Measurements from ENCODE around the gene FYN.
"Not testable (repeated sequence)": the region's sequence is repeated elsewhere in the genome, so short reads cannot be mapped to it uniquely, and the experiment has no call there.

Gene FYN

DNA sequence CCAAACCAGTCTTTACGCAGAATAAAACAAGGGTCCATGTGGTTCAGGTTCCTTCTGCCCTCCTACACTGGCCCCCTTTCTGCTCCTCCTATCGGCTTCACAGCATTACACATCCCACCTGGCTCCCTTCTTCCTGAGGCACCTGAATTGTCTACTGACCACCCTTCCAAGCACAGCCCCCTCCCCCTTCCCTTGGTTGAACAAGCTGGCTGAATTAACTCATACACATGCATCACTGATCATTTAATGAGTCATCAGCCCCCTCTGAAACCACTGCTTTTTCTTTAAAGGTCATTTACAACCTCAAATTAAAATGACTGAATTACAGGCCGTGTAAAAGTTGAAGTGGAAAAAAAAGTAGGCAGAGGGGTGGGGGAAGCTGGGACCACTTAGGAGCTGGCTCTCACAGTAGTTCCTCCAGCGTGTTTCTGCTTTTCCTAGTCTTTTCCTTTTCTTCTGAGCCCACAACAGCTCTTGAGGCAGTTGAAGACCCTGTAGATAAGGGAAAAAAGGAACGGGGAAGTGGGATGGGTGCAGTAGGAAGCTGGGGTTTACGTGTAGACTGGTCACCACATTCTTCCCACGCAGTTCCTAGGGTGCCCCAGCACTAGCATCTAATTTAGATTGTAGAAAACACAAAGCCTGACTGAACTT lies 67.6 kb downstream of the FYN start:
- DNase-seq = no peak

DNA sequence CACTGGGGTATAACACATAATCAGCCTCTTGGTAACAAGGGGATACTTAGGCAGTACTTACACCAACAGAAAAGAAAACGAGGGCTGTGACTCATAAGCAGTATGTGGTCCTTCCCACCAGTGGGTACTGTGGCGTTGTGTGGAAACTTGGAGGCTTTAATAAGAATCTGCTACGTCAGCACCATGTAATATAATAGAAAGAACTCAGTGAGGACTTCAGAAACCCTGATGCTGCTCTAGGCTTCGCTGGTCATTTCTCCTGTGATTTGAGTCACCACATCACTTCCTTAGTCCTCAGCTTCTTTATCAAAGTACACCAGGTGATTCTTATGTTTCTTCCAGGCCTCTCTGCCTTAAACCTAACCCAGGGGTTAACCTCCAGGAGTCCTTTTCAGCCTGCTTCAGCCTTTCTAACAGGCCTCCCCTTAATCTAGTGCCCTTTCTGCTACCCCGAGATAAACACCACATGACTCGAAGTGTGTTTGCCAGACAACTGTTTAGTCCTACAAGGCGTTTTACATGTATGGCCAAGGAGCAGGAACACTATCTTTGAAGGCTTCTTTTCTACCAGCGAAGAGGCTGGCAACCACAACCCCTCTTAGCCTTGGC lies 68.5 kb downstream of the FYN start:
- peak in 2 of 4 experiments; percentile 18 to 31 for DNase-seq

DNA sequence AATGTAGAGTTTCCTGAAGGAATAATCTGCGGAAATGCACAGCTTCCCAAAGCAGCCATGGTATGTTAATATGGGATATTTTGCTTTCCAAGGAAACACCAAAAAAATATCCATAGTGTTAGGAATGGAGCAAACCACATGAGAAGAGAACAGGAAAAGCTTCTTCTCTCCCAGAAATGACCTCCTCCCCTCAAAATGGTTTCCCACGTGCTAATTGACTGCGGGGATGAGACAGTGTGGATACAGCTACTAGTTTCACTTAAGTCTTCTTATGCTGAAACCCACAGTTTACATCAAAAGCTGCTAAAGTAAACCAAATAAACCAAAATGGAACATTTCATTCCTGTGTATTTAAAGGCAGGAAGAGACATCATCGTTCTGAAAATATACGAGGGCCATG lies 69.4 kb downstream of the FYN start:
- DNase-seq = no peak

DNA sequence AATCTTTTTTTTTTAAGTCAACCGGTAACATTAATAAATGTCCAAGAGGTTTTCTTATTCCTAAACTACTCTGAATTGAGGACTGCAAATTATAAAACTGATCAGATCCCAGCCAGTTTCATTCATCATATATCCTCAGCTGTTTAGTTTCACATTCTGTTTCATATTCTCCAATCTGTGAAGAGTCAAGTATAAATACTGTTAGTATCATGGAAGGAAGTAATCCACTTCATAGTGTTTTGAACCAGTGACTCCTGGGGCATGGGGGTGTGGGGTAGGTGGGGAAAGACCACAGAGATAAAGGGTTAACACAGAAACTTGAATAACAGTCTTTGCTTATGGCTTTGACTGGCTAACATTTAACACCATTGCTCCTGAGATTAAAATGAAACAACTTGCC lies 69.9 kb downstream of the FYN start:
- no peak for DNase-seq

DNA sequence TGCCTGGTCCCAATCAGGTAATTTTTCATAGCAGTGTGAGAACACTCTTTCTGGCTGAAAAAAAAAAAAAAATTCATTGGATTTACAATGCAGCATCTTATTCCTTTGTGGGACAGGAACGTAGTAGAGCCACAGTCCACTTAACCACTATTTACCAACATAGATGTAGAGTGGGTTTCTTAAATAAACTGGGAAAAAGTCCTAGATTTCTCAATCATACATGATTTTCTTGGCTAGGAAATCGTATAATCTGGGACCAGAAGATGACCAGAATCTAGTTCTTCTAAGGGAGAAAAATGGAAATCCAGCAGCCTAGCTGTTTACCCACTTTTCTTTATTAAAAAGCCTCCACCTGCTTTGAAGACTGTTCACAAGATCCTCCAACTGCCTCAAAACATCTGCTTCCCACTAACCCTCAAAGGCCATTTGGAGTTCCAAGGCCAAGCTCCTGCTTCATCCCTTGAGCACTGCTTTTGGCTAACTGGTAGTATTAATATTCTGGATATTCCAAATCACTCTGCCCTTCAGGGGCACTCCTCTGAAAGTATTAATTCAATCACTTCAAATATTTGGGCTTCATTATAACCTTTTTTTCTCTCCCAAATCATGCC lies 70.4 kb downstream of the FYN start:
- DNase-seq = no peak

DNA sequence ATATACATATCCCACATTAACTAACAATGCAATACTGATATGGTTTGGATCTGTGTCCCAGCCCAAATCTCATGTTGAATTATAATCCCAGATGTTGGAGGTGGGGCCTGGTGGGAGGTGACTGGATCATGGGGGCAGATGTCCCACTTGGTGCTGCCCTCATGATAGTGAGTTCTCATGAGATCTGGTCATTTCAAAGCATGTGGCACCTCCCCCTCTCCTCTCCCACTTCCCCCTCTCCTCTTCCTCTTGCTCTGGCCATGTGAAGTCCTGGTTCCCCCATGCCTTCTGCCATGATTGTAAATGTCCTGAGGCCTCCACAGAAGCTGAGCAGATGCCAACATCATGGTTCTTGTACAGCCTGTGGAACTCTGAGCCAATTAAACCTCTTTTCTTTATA lies 71.2 kb downstream of the FYN start:
- DNase-seq = no peak

DNA sequence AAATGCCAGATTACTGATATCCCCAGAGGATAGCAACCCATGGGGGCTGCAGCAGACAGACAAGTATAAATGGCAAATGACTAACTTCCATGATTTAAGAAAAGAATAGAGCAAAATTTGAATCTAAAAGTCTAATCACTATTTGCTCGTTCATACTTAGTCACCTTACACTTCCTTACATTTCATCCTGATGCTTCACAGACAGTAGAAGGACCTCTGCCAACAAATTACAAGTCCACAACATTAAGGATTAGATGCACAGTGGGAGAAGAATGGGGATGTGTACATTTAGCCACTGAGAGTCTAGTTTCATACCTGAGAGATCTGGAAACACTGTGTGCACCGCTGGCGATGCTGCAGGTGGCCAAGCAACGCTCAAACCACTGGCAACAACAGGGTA lies 72.4 kb downstream of the FYN start:
- DNase-seq = no peak

DNA sequence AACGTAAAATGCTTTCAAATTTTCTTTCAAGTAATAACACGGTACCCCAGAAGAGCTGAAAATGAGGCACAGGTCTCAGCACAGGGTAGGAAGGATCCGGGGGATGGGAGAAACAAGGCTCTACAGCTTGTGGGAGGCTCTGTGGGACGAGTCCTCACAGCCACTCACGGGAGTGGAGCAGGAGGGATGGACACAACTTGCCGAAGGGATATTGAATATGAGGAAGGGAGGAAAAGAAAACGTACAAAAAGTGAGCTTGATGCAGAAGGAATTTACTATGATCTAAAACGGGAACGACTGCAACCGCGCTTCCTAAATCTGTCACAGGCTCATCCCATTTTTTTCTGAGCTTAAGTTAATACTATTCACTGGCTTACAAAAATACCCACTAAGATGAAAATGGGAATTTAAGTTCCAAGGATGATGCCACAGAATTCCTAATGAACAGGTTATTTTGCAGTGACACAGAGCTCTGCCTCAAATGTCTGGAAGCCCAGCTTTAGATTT lies 72.9 kb downstream of the FYN start:
- no peak for DNase-seq

DNA sequence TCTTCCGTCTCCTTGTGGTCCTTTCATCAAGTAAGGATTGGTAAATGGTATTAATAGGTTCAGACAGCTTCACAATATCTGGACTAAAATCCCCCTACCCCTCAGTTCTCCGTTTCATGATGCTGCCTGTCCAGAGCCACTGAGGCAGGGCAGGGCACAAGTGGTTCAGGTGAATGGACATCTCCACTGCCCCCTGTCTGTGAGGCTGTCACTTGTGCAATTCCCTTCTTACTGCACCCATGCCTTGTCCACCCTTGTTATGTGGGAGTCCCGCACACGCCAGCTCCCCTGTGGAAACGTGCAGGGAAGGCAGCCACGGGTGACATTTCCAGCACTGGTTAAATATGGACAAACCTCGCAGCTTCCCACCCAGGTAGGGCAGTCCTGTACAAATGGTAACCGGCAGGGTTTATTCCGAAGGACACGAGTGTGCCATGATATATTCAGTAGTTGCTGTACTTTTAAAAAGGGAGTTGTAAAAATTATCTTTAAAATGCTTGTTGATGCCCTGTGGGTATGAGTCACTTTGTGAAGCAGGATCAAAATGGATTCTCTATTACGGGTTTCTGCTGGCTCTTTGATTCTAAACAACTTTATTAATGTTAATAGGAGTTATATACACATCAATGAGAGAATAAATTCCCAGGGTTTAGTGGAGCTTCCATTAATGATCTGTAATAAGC lies 73.5 kb downstream of the FYN start:
- DNase-seq = no peak

DNA sequence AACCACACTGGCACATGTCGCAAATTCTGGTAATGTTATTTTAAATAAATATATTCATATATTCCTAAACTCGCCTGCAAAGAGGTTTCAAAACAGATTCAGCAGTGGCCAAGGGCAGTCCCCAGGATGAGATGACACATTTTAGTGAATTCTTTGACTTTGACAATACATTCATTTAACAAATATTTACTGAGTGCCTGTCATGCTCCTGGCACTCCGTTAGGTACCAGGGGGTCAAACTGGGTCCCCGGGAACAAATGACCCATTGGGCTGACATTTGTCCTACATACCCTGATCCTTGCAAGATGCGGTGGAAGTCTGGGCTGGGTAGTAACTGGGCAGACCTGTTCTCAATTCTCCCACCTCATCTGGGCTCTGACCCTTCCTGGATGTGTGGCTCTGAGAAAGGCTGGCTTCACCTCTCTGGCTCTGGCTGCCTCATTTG lies 74.9 kb downstream of the FYN start:
- no peak for DNase-seq

DNA sequence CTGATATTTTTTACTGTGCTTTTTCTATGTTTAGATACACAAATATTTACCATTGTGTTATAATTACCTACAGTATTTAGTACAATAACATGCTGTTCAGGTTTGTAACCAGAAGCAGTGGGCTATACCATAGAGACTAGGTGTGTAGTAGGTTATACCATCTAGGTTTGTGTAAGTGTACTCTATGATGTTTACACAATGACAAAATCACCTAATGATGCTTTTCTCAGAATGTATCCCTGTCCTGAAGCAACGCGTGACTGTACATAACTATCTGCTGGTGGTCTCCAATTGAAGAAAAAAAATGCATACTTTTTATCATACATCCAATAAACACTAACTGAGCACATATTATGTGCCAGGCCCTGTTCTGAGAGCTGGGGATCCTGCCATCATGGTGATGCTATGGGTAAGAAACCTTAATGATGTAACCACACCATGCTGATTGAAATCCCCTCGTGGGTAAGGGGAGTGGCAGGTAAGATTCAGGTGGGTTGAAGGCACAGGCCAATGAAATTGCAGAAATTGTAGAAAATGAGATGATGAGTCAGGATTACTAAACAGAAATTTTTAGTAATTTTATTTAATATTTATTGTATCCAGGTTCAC lies 76.8 kb downstream of the FYN start:
- no peak for DNase-seq

DNA sequence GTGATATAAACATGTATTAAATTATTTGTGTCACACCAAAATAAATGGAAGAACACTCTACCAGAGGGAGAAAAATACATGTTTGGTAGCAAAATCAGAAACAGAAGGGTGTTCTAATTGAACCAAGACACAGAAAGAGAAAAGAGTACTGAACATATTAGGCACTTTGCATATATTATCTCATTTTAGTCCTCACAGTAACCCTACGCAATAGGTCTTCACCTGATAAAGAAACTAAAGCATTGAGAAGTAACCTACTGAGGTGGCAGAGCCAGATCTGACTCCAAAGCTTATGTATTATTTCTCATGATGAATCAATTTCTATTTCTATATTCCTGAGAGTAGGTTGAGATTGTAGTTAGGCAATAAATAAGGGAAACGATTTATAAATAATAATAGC lies 77.7 kb downstream of the FYN start:
- no peak for DNase-seq

DNA sequence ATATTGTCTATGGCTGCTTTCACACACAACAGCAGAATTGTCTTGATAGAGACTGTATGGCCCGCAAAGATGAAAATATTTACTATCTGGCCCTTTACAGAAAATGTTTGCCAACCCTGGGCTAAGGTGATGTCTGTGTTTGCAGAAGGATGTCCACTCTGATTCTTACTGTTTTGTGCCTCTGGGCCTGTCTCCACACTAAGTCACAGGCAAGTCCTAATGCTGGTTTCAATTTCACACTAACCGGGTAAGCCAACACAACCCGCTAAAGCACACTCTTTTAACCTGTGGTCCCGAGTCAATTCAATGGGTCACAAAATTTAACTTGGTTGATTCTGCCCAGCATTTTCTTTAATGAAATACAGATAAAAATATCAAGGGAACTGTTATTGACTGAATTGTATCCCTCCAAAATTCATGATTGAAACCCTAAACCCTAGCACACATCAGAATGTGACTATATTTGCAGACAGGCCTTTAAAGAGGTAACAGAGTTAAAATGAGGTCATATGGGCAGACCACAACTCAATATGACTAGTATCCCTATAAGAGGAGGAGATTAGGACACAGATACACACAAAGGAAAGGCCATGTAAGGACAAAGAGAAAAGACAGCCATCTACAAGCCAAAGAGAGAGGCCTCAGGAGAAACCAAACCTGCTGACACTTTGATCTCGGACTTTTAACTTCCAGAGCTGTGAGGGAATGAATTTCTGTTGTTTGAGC lies 78.4 kb downstream of the FYN start:
- no peak for DNase-seq

DNA sequence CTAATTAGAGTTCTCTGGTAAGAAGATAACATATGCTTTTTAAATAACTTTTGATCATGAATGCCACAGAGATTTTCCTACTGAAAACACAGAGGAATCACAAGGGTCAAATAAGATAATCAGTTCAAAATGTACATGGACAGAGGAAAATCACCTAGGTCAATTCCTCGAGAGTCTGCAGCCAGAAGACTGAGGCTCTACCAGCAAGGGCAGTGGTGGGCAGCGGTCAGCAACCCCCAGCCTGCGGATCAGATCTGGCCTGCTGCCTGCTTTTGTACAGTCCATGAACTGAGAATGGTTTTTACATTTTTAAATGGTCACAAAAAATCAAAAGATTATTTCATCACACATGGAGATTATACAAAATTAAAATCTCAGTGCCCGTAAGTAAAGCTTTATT lies 79.0 kb downstream of the FYN start:
- DNase-seq = no peak

DNA sequence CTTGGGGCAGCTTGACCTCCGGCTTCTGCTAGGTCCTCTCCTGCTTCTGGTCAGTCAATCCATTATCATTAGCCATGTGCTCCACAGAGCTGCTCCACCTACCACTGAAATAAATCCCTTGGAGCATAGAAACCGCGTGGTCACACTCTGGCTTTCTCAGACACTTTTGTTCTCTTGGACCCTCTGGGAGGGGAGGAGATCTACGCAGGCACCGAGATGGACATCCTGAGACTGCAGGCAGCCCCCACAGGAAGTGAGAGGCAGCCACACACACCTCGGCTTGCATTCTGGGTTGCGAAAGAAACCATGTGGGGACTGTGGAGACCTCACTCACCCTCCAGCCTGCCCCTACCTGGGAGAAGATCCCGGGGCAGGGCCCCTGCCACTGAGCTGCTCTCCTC lies 79.5 kb downstream of the FYN start:
- DNase-seq = no peak

DNA sequence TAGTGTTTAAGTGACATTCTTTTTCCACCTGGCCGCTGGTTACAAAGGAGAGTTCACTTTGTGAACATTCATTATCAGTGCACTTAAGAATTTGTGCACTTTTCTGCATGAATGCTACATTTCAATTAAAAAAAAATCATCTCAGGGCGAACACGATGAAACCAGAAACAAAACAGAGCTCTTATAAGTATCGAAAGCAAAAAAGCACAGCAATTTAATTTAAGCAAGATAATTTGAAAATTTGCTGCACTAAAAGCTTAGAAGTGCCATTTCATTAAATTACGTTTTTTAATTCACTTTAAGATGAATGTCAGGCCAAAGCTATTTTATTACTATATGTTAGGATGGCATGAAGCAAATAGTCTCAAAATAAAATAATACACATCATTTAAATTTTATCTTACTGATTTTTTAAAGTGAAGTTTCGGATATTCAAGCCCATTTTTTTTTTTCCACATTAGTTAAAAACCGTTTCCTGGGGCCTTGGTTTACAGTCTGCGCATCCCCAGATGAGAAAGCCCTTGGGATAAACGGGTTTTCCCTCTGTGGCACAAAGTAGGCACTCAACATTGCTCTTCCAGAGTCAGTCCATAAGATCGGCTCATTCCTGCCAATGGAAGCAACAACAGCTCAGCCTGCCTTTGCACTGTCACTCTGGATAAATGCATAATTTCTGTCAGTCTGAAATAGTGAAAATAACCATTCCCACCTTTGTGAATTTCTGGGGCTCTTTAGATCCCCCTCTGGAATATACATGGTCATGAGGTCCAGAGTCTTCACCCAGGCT lies 80.1 kb downstream of the FYN start:
- no peak for DNase-seq

DNA sequence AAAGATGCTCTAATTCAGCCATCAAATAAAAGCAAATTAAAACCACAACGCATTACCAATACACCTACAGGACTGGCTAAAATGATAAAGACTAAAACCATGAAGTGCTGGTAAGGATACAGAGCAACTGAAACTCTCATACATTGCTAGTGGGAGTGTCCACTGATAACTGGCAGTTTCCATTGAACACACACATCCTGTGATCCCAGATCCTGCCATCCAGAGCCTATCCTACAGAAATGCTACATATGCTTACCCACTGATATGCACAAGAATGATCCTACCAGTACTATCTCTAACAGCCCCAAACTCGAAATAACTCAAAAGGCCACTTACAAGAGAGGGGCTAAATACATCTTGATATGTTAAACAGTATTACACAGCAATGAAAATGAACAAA lies 81.0 kb downstream of the FYN start:
- DNase-seq = no peak

DNA sequence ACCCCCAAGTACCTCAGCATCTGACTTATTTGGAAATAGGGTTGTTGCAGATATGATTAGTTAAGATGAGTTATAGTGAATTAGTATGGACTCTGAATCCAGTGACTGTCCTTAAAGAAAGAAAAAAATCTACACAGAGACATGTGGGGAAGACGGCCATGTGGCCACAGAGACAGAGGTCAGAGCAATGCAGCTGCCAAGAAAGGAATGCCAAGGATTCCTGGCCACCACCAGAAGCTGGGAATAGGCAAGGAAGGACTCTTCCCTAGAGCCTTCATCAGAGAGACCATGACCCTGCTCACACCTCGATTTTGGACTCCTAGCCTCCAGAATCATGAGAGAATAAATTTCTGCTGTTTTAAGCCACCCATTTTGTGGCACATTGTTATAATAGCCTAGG lies 81.8 kb downstream of the FYN start:
- no peak for DNase-seq

DNA sequence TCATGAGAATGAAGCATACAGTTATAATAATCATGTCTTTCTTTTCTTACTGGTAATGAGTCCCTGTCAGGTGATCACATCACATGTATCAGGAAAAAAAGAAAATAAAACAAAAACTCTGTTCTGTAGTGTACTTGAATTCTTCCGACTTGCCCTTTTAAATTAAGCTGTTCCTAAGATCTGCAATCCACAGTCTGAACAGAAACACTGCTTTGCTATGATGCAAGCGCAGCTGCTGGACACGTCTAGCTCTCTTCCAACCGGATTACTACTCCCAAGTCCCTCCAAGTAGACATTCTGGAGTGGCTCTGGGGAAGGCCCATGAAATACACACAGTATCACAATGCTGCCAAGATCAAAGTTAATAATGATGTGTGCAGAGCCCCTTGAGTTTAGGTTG lies 83.7 kb downstream of the FYN start:
- no peak for DNase-seq

DNA sequence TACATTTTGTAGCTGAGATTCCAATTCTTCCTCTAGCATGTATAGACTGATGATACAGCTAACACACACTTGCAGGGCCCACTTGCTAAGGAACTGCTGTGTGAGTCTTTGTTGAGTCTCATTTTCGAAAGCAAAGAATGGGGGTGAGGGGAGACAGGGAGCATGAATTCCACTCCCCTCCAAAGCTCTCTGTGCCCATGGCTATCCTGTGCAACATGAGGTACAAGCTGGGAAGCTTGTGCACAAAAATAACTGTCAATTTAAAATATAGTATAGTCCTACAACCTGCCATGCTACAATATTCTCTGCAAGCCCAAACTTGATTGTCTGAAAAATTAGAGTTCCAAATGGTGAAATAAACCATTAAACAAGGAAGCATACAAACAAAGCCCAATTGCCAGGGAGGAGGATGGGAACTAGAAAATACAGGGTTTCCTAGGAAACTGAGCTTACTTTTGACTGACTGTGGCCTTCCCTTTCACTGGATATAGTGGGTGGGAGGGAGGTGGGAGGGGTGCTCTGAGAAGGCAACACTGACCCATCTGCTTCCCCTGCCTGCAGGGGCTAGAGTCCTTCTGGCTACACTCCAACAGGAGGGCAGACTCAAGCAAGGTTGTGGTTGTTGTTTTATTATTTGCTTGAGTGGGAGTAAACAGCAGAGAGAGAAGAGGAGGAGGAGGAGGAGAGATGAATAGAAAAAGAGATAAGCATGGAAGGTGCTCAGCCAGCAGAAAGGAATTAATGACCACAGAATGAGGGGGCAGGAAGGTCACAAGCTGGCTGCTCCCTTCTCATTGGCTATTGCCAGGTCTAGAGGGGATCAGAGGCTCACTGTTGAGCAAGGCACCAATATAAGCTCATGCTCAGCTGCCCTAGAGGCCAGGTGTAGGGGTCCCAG lies 84.6 kb downstream of the FYN start:
- no peak for DNase-seq

DNA sequence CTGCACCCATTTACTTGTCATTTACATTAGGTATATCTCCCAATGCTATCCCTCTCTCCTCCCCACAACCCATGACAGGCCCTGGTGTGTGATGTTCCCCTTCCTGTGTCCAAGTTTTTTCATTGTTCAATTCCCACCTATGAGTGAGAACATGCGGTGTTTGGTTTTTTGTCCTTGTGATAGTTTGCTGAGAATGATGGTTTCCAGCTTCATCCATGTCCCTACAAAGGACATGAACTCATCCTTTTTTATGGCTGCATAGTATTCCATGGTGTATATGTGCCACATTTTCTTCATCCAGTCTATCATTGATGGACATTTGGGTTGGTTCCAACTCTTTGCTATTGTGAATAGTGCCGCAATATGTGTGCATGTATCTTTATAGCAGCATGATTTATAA lies 87.1 kb downstream of the FYN start:
- not testable (repeated sequence) for DNase-seq

All from activated naive CD4-positive, alpha-beta T cell (primary cell).